Vagina (tissue), 2 donors: ENCODE measurements around the gene HOXB2. TPM values are rescaled to one million over a fixed set of nuclear protein-coding genes. Genes with fewer than 3 reads are reported as not detected.

ENCODE experiments used
- DNase-seq, 2 donors: peaks; one replicate each; pipeline ENCODE4 v3.0.0-alpha.2; 2017; ENCODE audit errors: extremely low spot score in 2 of 2
- H3K27ac ChIP-seq: fragments of 200-600 bp; sonication (generic); one replicate; pipeline ENCODE4 v1.5.1; 2019
- H3K27me3 ChIP-seq: fragments of 200-600 bp; sonication (generic); one replicate; pipeline ENCODE4 v1.5.1; 2019
- H3K36me3 ChIP-seq, 2 donors: fragments of 200-600 bp; sonication (generic); one replicate each; pipeline ENCODE4 v1.5.1; 2017 to 2019
- H3K4me1 ChIP-seq: fragments of 200-600 bp; sonication (generic); one replicate; pipeline ENCODE4 v1.5.1; 2019
- H3K4me3 ChIP-seq, 2 donors: fragments of 200-600 bp; sonication (generic); 1 replicate in 1 of 2; 2 replicates in 1 of 2; pipeline ENCODE4 v1.5.1; 2016 to 2019
- H3K9me3 ChIP-seq: fragments of 200-600 bp; sonication (generic); one replicate; pipeline ENCODE4 v1.5.1; 2019
- CTCF ChIP-seq, 3 experiments: fragments of 450-650 bp in 2 of 3; fragments of 200-600 bp in 1 of 3; sonication (generic) in 1 of 3; IDR thresholded peaks; one replicate each; pipeline ENCODE4 v1.5.1; 2017 to 2019; ENCODE audit warnings: antibody characterized with exemption in 3 of 3, mild to moderate bottlenecking in 2 of 3, moderate library complexity in 2 of 3
- POLR2A ChIP-seq, 2 donors: fragments of 450-650 bp; IDR thresholded peaks; one replicate each; pipeline ENCODE4 v1.6.1; 2017; ENCODE audit warnings: antibody characterized with exemption in 2 of 2, mild to moderate bottlenecking in 2 of 2, moderate library complexity in 2 of 2
- POLR2AphosphoS5 ChIP-seq, 2 donors: sonication (generic); formaldehyde crosslinking; IDR thresholded peaks; one replicate each; pipeline ENCODE4 v1.9.0; 2017; ENCODE audit warnings: antibody characterized with exemption in 2 of 2, mild to moderate bottlenecking in 2 of 2, low read depth in 1 of 2; ENCODE audit not compliant: insufficient read depth in 1 of 2
- intact Hi-C: fragments of 100-400 bp; cut with DNase I; formaldehyde crosslinking; loops from one replicate; pipeline ENCODE4 v1.15.1; 2023
- total RNA-seq: library from RNA; depleted of rRNA; stranded (reverse); fragments of >200 nt; gene quantifications from one replicate; pipeline ENCODE4 v1.2.3, GENCODE V29; 2016

The HOXB2 gene
- total RNA-seq, 1 donor from 2014 or later = 14.2 TPM

- no peak for TF ChIP-seq CTCF (IDR thresholded peaks at IDR 0.05)
- TF ChIP-seq POLR2AphosphoS5 (IDR thresholded peaks at IDR 0.05; ENCODE audit: insufficient read depth in 1 of 2, low read depth in 1 of 2) = no peak
- TF ChIP-seq POLR2A (IDR thresholded peaks at IDR 0.05) = no peak
- Histone ChIP-seq H3K27ac (peak overlapping the region; percentile 49), H3K4me3 (no peak overlapping the region), H3K36me3 (no peaks in the 10 kb centered on the region), H3K4me1 (peaks cover 47% of the 10 kb centered on the region), H3K9me3 (no peaks in the 10 kb centered on the region), H3K27me3 (no peaks in the 10 kb centered on the region)
- intact Hi-C loops = no loop called here
- DNase-seq = no peak
Observed at GRCh38 chr17:48579760-48580554, 35.0 kb upstream of the HOXB2 start.

- no peaks in the 10 kb centered on the region for H3K27me3 ChIP-seq
- no peak overlapping the region for H3K27ac ChIP-seq
- no peaks in the 10 kb centered on the region for H3K9me3 ChIP-seq
- no peak for TF ChIP-seq POLR2AphosphoS5 (IDR thresholded peaks at IDR 0.05; ENCODE audit: insufficient read depth in 1 of 2, low read depth in 1 of 2)
- no peak for TF ChIP-seq POLR2A (IDR thresholded peaks at IDR 0.05)
- TF ChIP-seq CTCF (IDR thresholded peaks at IDR 0.05) = no peak
- peaks cover 44% of the 10 kb centered on the region for H3K4me1 ChIP-seq
- intact Hi-C loops = no loop called here
- H3K4me3 ChIP-seq = peak overlapping the region in 1 of 2 donors; percentile 50
- H3K36me3 ChIP-seq = no peaks in the 10 kb centered on the region
- DNase-seq = no peak
Observed at GRCh38 chr17:48579471-48579759, 34.5 kb upstream of the HOXB2 start.

GRCh38 chr17:48578616-48579470, 33.9 kb upstream of the HOXB2 start:
- no peak for DNase-seq
- Histone ChIP-seq H3K9me3 (no peaks in the 10 kb centered on the region), H3K27me3 (no peaks in the 10 kb centered on the region), H3K4me3 (peak overlapping the region; percentile 50 to 52), H3K36me3 (no peaks in the 10 kb centered on the region), H3K4me1 (peaks cover 44% of the 10 kb centered on the region), H3K27ac (peak overlapping the region; percentile 75)
- no peak for TF ChIP-seq POLR2AphosphoS5 (IDR thresholded peaks at IDR 0.05; ENCODE audit: insufficient read depth in 1 of 2, low read depth in 1 of 2)
- TF ChIP-seq POLR2A (IDR thresholded peaks at IDR 0.05) = no peak
- TF ChIP-seq CTCF (IDR thresholded peaks at IDR 0.05) = no peak
- intact Hi-C loops = no loop called here

- intact Hi-C loops = loop anchor here (2.0 kb wide), 1 partner anchor 35 kb away; no protein-coding TSS in a partner anchor
- peak in 1 of 2 donors; percentile 68 for TF ChIP-seq POLR2AphosphoS5 (IDR thresholded peaks at IDR 0.05; ENCODE audit: insufficient read depth in 1 of 2, low read depth in 1 of 2)
- no peak for TF ChIP-seq POLR2A (IDR thresholded peaks at IDR 0.05)
- TF ChIP-seq CTCF (IDR thresholded peaks at IDR 0.05) = no peak
- Histone ChIP-seq H3K27ac (peak within 1 kb of the TSS; percentile 75), H3K4me3 (peak within 1 kb of the TSS; percentile 50 to 52), H3K36me3 (no peaks in the 10 kb centered on the region), H3K9me3 (no peaks in the 10 kb centered on the region), H3K4me1 (peaks cover 44% of the 10 kb centered on the region), H3K27me3 (no peaks in the 10 kb centered on the region)
- no peak for DNase-seq
Observed at GRCh38 chr17:48577946-48578615, 33.2 kb upstream of the HOXB2 start, which contains the start of gene HOXB4. HOXB4 (minus strand) TSS chr17:48578350; CDS start chr17:48578319, 31 bp downstream.
